H1 (cell line): Measurements from ENCODE around the gene MIER3. TPM values are rescaled to one million over a fixed set of nuclear protein-coding genes. Genes with fewer than 3 reads are reported as not detected.

Source experiments
- CTCF ChIA-PET: fragments of 300-600 bp; sonication (Branson Sonifier 250); formaldehyde crosslinking; loops from one replicate; lab custom pipeline; 2021; ENCODE audit not compliant: partially characterized antibody; lab: Charles Lee
- POLR2A ChIA-PET: fragments of 300-600 bp; sonication (Branson Sonifier 250); formaldehyde crosslinking; loops from one replicate; lab custom pipeline; 2021; ENCODE audit warnings: inconsistent platforms; ENCODE audit not compliant: partially characterized antibody; lab: Charles Lee
- DNase-seq, 2 experiments: peaks; one replicate each; pipeline versions ENCODE4 v3.0.0 to v3.0.0-alpha.2; 2010 to 2022; ENCODE audit warnings: low spot score in 2 of 2, low read depth in 1 of 2, mixed read lengths in 1 of 2
- FAIRE-seq: peaks from 2 replicates; lab custom pipeline; 2011; peaks lifted over from hg19 to GRCh38; lab: Jason Lieb, UNC
- H2AFZ ChIP-seq: 2 replicates; pipeline ENCODE4 v1.8.1; 2012; ENCODE audit warnings: low read length, inconsistent platforms
- H2AK5ac ChIP-seq: 2 replicates; pipeline ENCODE4 v1.6.1; 2013; ENCODE audit warnings: low read depth, low read length
- H2BK120ac ChIP-seq: replicated peaks from 2 replicates; pipeline ENCODE3; 2013; ENCODE audit warnings: low read depth, low read length, inconsistent platforms
- H2BK12ac ChIP-seq: 2 replicates; pipeline ENCODE4 v1.6.1; 2013; ENCODE audit warnings: low read depth, low read length
- H2BK15ac ChIP-seq: 2 replicates; pipeline ENCODE4 v1.6.1; 2013; ENCODE audit warnings: low read length
- H2BK20ac ChIP-seq: 2 replicates; pipeline ENCODE4 v1.6.1; 2013; ENCODE audit warnings: low read length
- H2BK5ac ChIP-seq: 2 replicates; pipeline ENCODE4 v1.6.1; 2013; ENCODE audit warnings: low read depth, low read length
- H3K14ac ChIP-seq: 2 replicates; pipeline ENCODE4 v1.6.1; 2013; ENCODE audit warnings: inconsistent platforms; ENCODE audit not compliant: insufficient read length
- H3K18ac ChIP-seq: 2 replicates; pipeline ENCODE4 v1.6.1; 2013; ENCODE audit warnings: low read length; ENCODE audit errors: extremely low read depth
- H3K23ac ChIP-seq: 2 replicates; pipeline ENCODE4 v1.6.1; 2013; ENCODE audit warnings: inconsistent platforms; ENCODE audit not compliant: insufficient read length
- H3K23me2 ChIP-seq: 2 replicates; pipeline ENCODE4 v1.6.1; 2013; ENCODE audit warnings: low read depth, low read length
- H3K27ac ChIP-seq: 2 replicates; pipeline ENCODE4 v1.6.1; 2011; ENCODE audit warnings: low read depth, low read length, inconsistent platforms
- H3K27me3 ChIP-seq, 4 experiments: replicated peaks in 1 of 4; 1 replicate in 1 of 4; 2 replicates in 3 of 4; pipeline versions ENCODE4 v1.6.1 to v1.8.1; 2011 to 2013; ENCODE audit warnings: low read length in 3 of 4, mild to moderate bottlenecking in 3 of 4, inconsistent platforms in 2 of 4, mixed read lengths in 2 of 4, moderate library complexity in 1 of 4; ENCODE audit not compliant: control insufficient read depth in 3 of 4, insufficient read depth in 3 of 4; ENCODE audit errors: extremely low read depth in 1 of 4
- H3K36me3 ChIP-seq, 4 experiments: 2 replicates each; pipeline versions ENCODE4 v1.6.1 to v1.8.1; 2011 to 2013; ENCODE audit warnings: mild to moderate bottlenecking in 4 of 4, low read length in 3 of 4, moderate library complexity in 2 of 4, control low read depth in 1 of 4, inconsistent platforms in 1 of 4; ENCODE audit not compliant: insufficient read depth in 4 of 4, control insufficient read depth in 2 of 4
- H3K4ac ChIP-seq: replicated peaks from 2 replicates; pipeline ENCODE3; 2013; ENCODE audit warnings: low read length, low read depth, mixed read lengths, inconsistent platforms; ENCODE audit not compliant: insufficient read length
- H3K4me1 ChIP-seq, 4 experiments: replicated peaks in 1 of 4; 1 replicate in 1 of 4; 2 replicates in 3 of 4; pipeline versions ENCODE4 v1.6.1 to v1.8.1; 2011 to 2013; ENCODE audit warnings: low read length in 3 of 4, inconsistent platforms in 2 of 4, mixed read lengths in 1 of 4; ENCODE audit not compliant: insufficient read depth in 4 of 4, control insufficient read depth in 3 of 4
- H3K4me2 ChIP-seq, 2 experiments: 2 replicates each; pipeline versions ENCODE4 v1.6.1 to v1.8.1; 2011 to 2013; ENCODE audit warnings: low read depth in 2 of 2, low read length in 2 of 2, control low read depth in 1 of 2, inconsistent platforms in 1 of 2, mild to moderate bottlenecking in 1 of 2; ENCODE audit not compliant: insufficient read depth in 1 of 2
- H3K4me3 ChIP-seq, 4 experiments: fragments of 200-600, 300-600 bp in 1 of 4; sonication (generic), shearing (Covaris generic), sonication (Bioruptor Twin) in 1 of 4; 2 replicates each; pipeline versions ENCODE4 v1.5.1 to v1.8.1; 2011 to 2016; ENCODE audit warnings: low read length in 4 of 4, low read depth in 3 of 4, control low read depth in 2 of 4, inconsistent platforms in 2 of 4, mild to moderate bottlenecking in 2 of 4, mixed read lengths in 1 of 4, moderate library complexity in 1 of 4; ENCODE audit not compliant: insufficient read depth in 2 of 4; ENCODE audit errors: extremely low read depth in 1 of 4
- H3K56ac ChIP-seq: replicated peaks from 2 replicates; pipeline ENCODE3; 2013; ENCODE audit warnings: low read depth, mild to moderate bottlenecking, mixed read lengths, low read length, inconsistent platforms; ENCODE audit not compliant: insufficient read length
- H3K79me1 ChIP-seq: 2 replicates; pipeline ENCODE4 v1.6.1; 2013; ENCODE audit warnings: low read depth, low read length, control low read depth
- H3K79me2 ChIP-seq, 2 experiments: 2 replicates each; pipeline versions ENCODE4 v1.6.1 to v1.8.1; 2012 to 2013; ENCODE audit warnings: low read length in 2 of 2, mild to moderate bottlenecking in 2 of 2, inconsistent platforms in 1 of 2; ENCODE audit not compliant: insufficient read depth in 2 of 2, control insufficient read depth in 1 of 2
- H3K9ac ChIP-seq, 4 experiments: replicated peaks in 1 of 4; 1 replicate in 1 of 4; 2 replicates in 3 of 4; pipeline versions ENCODE4 v1.6.1 to v1.8.1; 2011 to 2013; ENCODE audit warnings: low read depth in 3 of 4, low read length in 3 of 4, control low read depth in 2 of 4, mild to moderate bottlenecking in 2 of 4, moderate library complexity in 2 of 4, inconsistent platforms in 1 of 4; ENCODE audit errors: extremely low read depth in 1 of 4
- H3K9me3 ChIP-seq, 2 experiments: 2 replicates each; pipeline versions ENCODE4 v1.6.1 to v1.8.1; 2012 to 2013; ENCODE audit warnings: mild to moderate bottlenecking in 2 of 2, moderate library complexity in 2 of 2, control low read depth in 1 of 2, inconsistent platforms in 1 of 2, low read depth in 1 of 2, low read length in 1 of 2, mixed read lengths in 1 of 2; ENCODE audit not compliant: insufficient read depth in 2 of 2
- H4K20me1 ChIP-seq, 2 experiments: replicated peaks in 1 of 2; 2 replicates each; pipeline versions ENCODE3 to v1.8.1; 2011 to 2013; ENCODE audit warnings: inconsistent platforms in 2 of 2, low read length in 2 of 2, mild to moderate bottlenecking in 1 of 2; ENCODE audit not compliant: insufficient read depth in 2 of 2, control insufficient read depth in 1 of 2
- H4K5ac ChIP-seq: 2 replicates; pipeline ENCODE4 v1.6.1; 2013; ENCODE audit warnings: low read length, low read depth, mixed read lengths, inconsistent platforms; ENCODE audit not compliant: insufficient read length
- H4K8ac ChIP-seq: 2 replicates; pipeline ENCODE4 v1.8.0; 2013; ENCODE audit warnings: mild to moderate bottlenecking, moderate library complexity, low read length, inconsistent platforms; ENCODE audit not compliant: insufficient read depth; ENCODE audit errors: extremely low read depth
- H4K91ac ChIP-seq: replicated peaks from 2 replicates; pipeline ENCODE3; 2013; ENCODE audit warnings: low read length, mixed read lengths, inconsistent platforms; ENCODE audit not compliant: insufficient read length
- BACH1 ChIP-seq: IDR thresholded peaks from 2 replicates; pipeline ENCODE4 v1.6.1; 2012; ENCODE audit warnings: low read length, improper control_type of control experiment
- BCL11A ChIP-seq, 2 experiments: IDR thresholded peaks; one replicate each; pipeline ENCODE4 v1.6.1; 2011; ENCODE audit warnings: low read depth in 2 of 2, low read length in 2 of 2, mild to moderate bottlenecking in 2 of 2
- CBX8 ChIP-seq: fragments of 300-800, 300-1000 bp; sonication (generic); IDR thresholded peaks from 2 replicates; pipeline ENCODE4 v1.7.1; 2016; ENCODE audit warnings: low read depth, low read length, borderline replicate concordance
- CHD1 ChIP-seq: IDR thresholded peaks from 2 replicates; pipeline ENCODE4 v1.6.1; 2012; ENCODE audit warnings: low read depth, low read length, improper control_type of control experiment
- CHD2 ChIP-seq: IDR thresholded peaks from 2 replicates; pipeline ENCODE4 v1.6.1; 2012; ENCODE audit warnings: low read length, improper control_type of control experiment
- EZH2 ChIP-seq: fragments of 200-600 bp; sonication (generic); IDR thresholded peaks from 2 replicates; pipeline ENCODE4 v1.7.1; 2012; ENCODE audit warnings: low read depth, mild to moderate bottlenecking, moderate library complexity, low read length, inconsistent platforms; ENCODE audit not compliant: severe bottlenecking
- HDAC6 ChIP-seq: IDR thresholded peaks from one replicate; pipeline ENCODE4 v1.7.1; 2012; ENCODE audit warnings: low read depth, mild to moderate bottlenecking, inconsistent platforms, low read length, moderate library complexity
- JUND ChIP-seq: IDR thresholded peaks from 2 replicates; pipeline ENCODE4 v1.6.1; 2011; ENCODE audit warnings: mild to moderate bottlenecking, improper control_type of control experiment, low read length
- KDM5A ChIP-seq: fragments of 200-600 bp; IDR thresholded peaks from 2 replicates; pipeline ENCODE4 v1.7.1; 2012; ENCODE audit warnings: mild to moderate bottlenecking, low read length, inconsistent platforms, mixed read lengths
- NRF1 ChIP-seq: IDR thresholded peaks from 2 replicates; pipeline ENCODE4 v1.6.1; 2011; ENCODE audit warnings: mild to moderate bottlenecking, low read depth, low read length, improper control_type of control experiment
- POLR2A ChIP-seq, 2 experiments: IDR thresholded peaks; 1 replicate in 1 of 2; 2 replicates in 1 of 2; pipeline ENCODE4 v1.6.1; 2011; ENCODE audit warnings: low read depth in 2 of 2, low read length in 2 of 2, mild to moderate bottlenecking in 2 of 2; ENCODE audit errors: control extremely low read depth in 1 of 2
- RBBP5 ChIP-seq: IDR thresholded peaks from 2 replicates; pipeline ENCODE4 v1.7.1; 2012; ENCODE audit warnings: low read depth, mild to moderate bottlenecking, inconsistent platforms, low read length, moderate library complexity, borderline replicate concordance
- WGBS, 2 experiments: shearing (Covaris generic) in 1 of 2; methylation state at CpG; one replicate each; pipeline versions ENCODE4 v1.1.6 to v1.1.7; 2013 to 2015; ENCODE audit warnings: low lambda C conversion rate in 2 of 2, mixed read lengths in 2 of 2, inconsistent platforms in 1 of 2, low coverage in 1 of 2, missing lambda C conversion rate in 1 of 2; ENCODE audit not compliant: insufficient replicate concordance in 2 of 2, insufficient coverage in 1 of 2, insufficient read length in 1 of 2; ENCODE audit errors: extremely low coverage in 1 of 2, missing lambda C conversion rate in 1 of 2; 5-methylcytosine and 5-hydroxymethylcytosine counted together
- polyA plus RNA-seq, 7 experiments: library from polyadenylated mRNA; depleted of rRNA in 3 of 7; stranded (reverse) in 5 of 7; unstranded in 2 of 7; fragments of >200 nt in 5 of 7; fragments of 200-250 nt in 2 of 7; gene quantifications; 1 replicate in 5 of 7; 2 replicates in 1 of 7; 4 replicates in 1 of 7; pipeline versions ENCODE4 v1.2.1 to v1.2.3, GENCODE V29; 2011 to 2013; ENCODE audit warnings: missing spikeins in 2 of 7, mixed read lengths in 2 of 7
- total RNA-seq: library from RNA; stranded (reverse); fragmentation: NEBNext Ultra II Directional; extraction: Animal tissue kit (Norgen Biotek cat#: 25700); gene quantifications from 2 replicates; pipeline ENCODE4 v1.2.1, GENCODE V29; 2021
- TF ChIP-seq, protein P1 (sequence below): IDR thresholded peaks from 2 replicates; pipeline ENCODE4 v1.6.1; 2012; ENCODE audit warnings: inconsistent platforms
- TF ChIP-seq, protein P2 (sequence below): IDR thresholded peaks from 2 replicates; pipeline ENCODE4 v1.6.1; 2012; ENCODE audit warnings: inconsistent platforms

MIER3 gene
- total and polyA plus RNA-seq, 2 of the 8 experiments (the other 6 are each of a cell fraction or from before 2014, with no cell fraction given) = 9.6 to 33.3 TPM

DNA sequence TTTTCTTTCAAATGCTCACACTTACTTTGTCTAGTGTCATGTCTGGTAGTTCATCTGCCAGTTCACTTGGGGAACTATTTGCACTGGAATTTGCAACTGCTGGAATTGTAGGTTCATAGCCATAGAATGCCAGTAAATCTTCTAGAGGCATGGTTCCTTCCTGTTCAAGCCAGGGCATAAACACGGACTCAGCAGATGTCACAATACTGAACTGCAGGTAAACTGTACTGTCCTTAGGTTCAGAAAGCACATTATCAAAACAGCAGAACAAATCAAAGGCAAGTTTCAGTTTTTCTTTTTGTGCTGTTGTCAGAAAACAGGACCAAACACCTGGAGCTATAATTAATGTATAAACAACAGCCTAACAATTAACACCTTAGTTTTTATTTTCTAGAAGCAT is 13.1 kb downstream of the MIER3 start:
- Histone ChIP-seq H3K27me3 (peaks cover 0 to 1% (median 0%) of the 10 kb centered on the region in 4 experiments; a peak in 1 of 7 replicates), H4K20me1 (peaks cover 0 to 7% of the 10 kb centered on the region in 2 experiments), H3K79me2 (0 out of 4 replicates have a peak, but pooled peaks cover 0 to 6% of the 10 kb centered on the region in 2 experiments), H2BK5ac (no peak overlapping the region), H3K9me3 (no peaks in the 10 kb centered on the region), H3K23ac (no peak overlapping the region), H3K14ac (no peak overlapping the region), H2BK15ac (no peak overlapping the region), H4K5ac (no peak overlapping the region), H3K79me1 (no peaks in the 10 kb centered on the region), H3K4me3 (no peak overlapping the region), H3K9ac (no peak overlapping the region), H3K4me1 (no peaks in the 10 kb centered on the region), H3K36me3 (peaks cover 22 to 86% (median 65%) of the 10 kb centered on the region in 4 experiments; a peak in 7 of 8 replicates), H2BK20ac (no peak overlapping the region), H3K23me2 (no peaks in the 10 kb centered on the region), H2BK120ac (no peak overlapping the region), H3K27ac (no peak overlapping the region), H2AFZ (no peak overlapping the region), H2BK12ac (no peak overlapping the region), H3K4ac (no peak overlapping the region), H4K91ac (no peak overlapping the region), H3K56ac (no peak overlapping the region), H4K8ac (no peak overlapping the region), H3K18ac (no peak overlapping the region), H3K4me2 (no peak overlapping the region), H2AK5ac (no peak overlapping the region)
- no peak for DNase-seq
- FAIRE-seq = no peak
- ChIA-PET CTCF (interaction anchor here (0.7 to 1.0 kb wide), 2 partner anchors 11 to 367 kb away, joined by 3 to 4 read pairs; no protein-coding TSS in a partner anchor), POLR2A (no interaction called here)
- 95% methylated on average over 1 of the region's 1 CpG; no CpG with 5 or more reads in 1 of the 2 experiments for WGBS, 2 experiments
- no peak for TF ChIP-seq HDAC6
- no peak for TF ChIP-seq BCL11A (IDR thresholded peaks at IDR 0.05; ENCODE audit: low read depth in 2 of 2, low read length in 2 of 2)
- TF ChIP-seq, protein P1, sequence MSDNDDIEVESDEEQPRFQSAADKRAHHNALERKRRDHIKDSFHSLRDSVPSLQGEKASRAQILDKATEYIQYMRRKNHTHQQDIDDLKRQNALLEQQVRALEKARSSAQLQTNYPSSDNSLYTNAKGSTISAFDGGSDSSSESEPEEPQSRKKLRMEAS = no peak
- TF ChIP-seq NRF1 = no peak
- TF ChIP-seq EZH2 = no peak
- no peak for TF ChIP-seq CBX8
- no peak for TF ChIP-seq RBBP5
- TF ChIP-seq BACH1 = no peak
- no peak for TF ChIP-seq POLR2A (IDR thresholded peaks at IDR 0.05; ENCODE audit: control extremely low read depth in 1 of 2, low read depth in 2 of 2, low read length in 2 of 2)
- TF ChIP-seq KDM5A = no peak
- no peak for TF ChIP-seq JUND
- TF ChIP-seq, protein P2, sequence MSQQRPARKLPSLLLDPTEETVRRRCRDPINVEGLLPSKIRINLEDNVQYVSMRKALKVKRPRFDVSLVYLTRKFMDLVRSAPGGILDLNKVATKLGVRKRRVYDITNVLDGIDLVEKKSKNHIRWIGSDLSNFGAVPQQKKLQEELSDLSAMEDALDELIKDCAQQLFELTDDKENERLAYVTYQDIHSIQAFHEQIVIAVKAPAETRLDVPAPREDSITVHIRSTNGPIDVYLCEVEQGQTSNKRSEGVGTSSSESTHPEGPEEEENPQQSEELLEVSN = no peak
- no peak for TF ChIP-seq CHD2
- TF ChIP-seq CHD1 = no peak
